Caki2 (cell line): ENCODE data around the gene ABAT. TPM values are rescaled to one million over a fixed set of nuclear protein-coding genes. Genes with fewer than 3 reads are reported as not detected.
A peak's percentile ranks its signal among the peaks of the same experiment; 100 is the strongest.
"Not testable (repeated sequence)": the region's sequence is repeated elsewhere in the genome, so short reads cannot be mapped to it uniquely, and the experiment has no call there.

Experiments used
- DNase-seq: peaks from one replicate; pipeline ENCODE4 v3.0.0-alpha.2; 2015; ENCODE audit warnings: low read depth
- in situ Hi-C: cut with HindIII; loops from 2 replicates; pipeline ENCODE4 v1.10.0; 2016; ENCODE audit warnings: low sequenced_read_pairs, low pct_unique_long_range_greater_than_20kb, mixed read lengths
- total RNA-seq: library from RNA; depleted of rRNA; stranded (reverse); fragments of >200 nt; shearing (Covaris generic); gene quantifications from 2 replicates; pipeline ENCODE4 v1.2.3, GENCODE V29; 2014; ENCODE audit warnings: low replicate concordance

Gene ABAT
- total RNA-seq, 1 experiment from 2014 or later: 0.24 TPM

- in situ Hi-C loops: no loop called here
- no peak for DNase-seq
These were observed 52.9 kb downstream of the ABAT start for GRCh38 chr16:8727131-8727806.

- in situ Hi-C loops: no loop called here
- DNase-seq: no peak
These were observed 53.6 kb downstream of the ABAT start for GRCh38 chr16:8727857-8728618.

- DNase-seq: no peak
- in situ Hi-C loops: no loop called here
These were observed 55.4 kb downstream of the ABAT start for GRCh38 chr16:8729779-8730334.

- DNase-seq: no peak
- in situ Hi-C loops: no loop called here
These were observed 56.0 kb downstream of the ABAT start for GRCh38 chr16:8730335-8730915.

- no peak for DNase-seq
- in situ Hi-C loops: no loop called here
These were observed 59.6 kb downstream of the ABAT start for GRCh38 chr16:8733849-8734540.

GRCh38 chr16:8735574-8735973 lies 61.2 kb downstream of the ABAT start:
- no peak for DNase-seq
- in situ Hi-C loops: no loop called here

- in situ Hi-C loops: no loop called here
- no peak for DNase-seq
These were observed 61.8 kb downstream of the ABAT start for GRCh38 chr16:8736123-8736668.

GRCh38 chr16:8739151-8739550 lies 64.7 kb downstream of the ABAT start:
- no peak for DNase-seq
- in situ Hi-C loops: no loop called here

GRCh38 chr16:8739989-8740704 lies 65.7 kb downstream of the ABAT start:
- DNase-seq: no peak
- in situ Hi-C loops: no loop called here

- in situ Hi-C loops: no loop called here
- DNase-seq: no peak
These were observed 66.4 kb downstream of the ABAT start for GRCh38 chr16:8740775-8741355.

GRCh38 chr16:8741636-8742035 lies 67.2 kb downstream of the ABAT start:
- DNase-seq: no peak
- in situ Hi-C loops: no loop called here

GRCh38 chr16:8742068-8742467 lies 67.7 kb downstream of the ABAT start:
- no peak for DNase-seq
- in situ Hi-C loops: no loop called here

- DNase-seq, in situ Hi-C loops: not testable (repeated sequence)
These were observed 74.5 kb downstream of the ABAT start for GRCh38 chr16:8748944-8749343.

GRCh38 chr16:8751481-8752311 lies 77.3 kb downstream of the ABAT start:
- peak; percentile 76 for DNase-seq
- in situ Hi-C loops: no loop called here

GRCh38 chr16:8752706-8753105 lies 78.3 kb downstream of the ABAT start:
- in situ Hi-C loops: no loop called here

GRCh38 chr16:8753416-8754054 lies 79.1 kb downstream of the ABAT start:
- in situ Hi-C loops: no loop called here
- no peak for DNase-seq

More at GRCh38 chr16:8752706-8753105, 78.3 kb downstream of the ABAT start:
- no peak for DNase-seq
